Activated T-helper 2 cell treated with anti-CD3 and anti-CD28 coated beads, Interferon-gamma antibody, Interleukin-2, Interleukin-4, amounts not matched to agents 10 μg/mL and 5 μg/mL and 100 μg/mL, durations not matched to agents 14 hours and 24 hours and 36 hours (primary cell): ENCODE results near the gene FRAT1. TPM values are rescaled to one million over a fixed set of nuclear protein-coding genes. Genes with fewer than 3 reads are reported as not detected.

Experiments used
- DNase-seq: peaks from one replicate; pipeline ENCODE4 v3.0.0; 2021; ENCODE audit warnings: low spot score
- H3K27ac Mint-ChIP-seq: one replicate; pipeline ENCODE4 v1.8.0; 2021; ENCODE audit warnings: mixed read lengths
- H3K27me3 Mint-ChIP-seq: one replicate; pipeline ENCODE4 v1.8.0; 2021; ENCODE audit warnings: low read depth, mixed read lengths
- H3K36me3 Mint-ChIP-seq: one replicate; pipeline ENCODE4 v1.8.0; 2021; ENCODE audit warnings: low read depth, mixed read lengths
- H3K4me1 Mint-ChIP-seq: one replicate; pipeline ENCODE4 v1.8.0; 2021; ENCODE audit warnings: low read depth, mixed read lengths
- H3K4me3 Mint-ChIP-seq: one replicate; pipeline ENCODE4 v1.8.0; 2021; ENCODE audit warnings: low read depth, mild to moderate bottlenecking, moderate library complexity, mixed read lengths
- H3K9me3 Mint-ChIP-seq: one replicate; pipeline ENCODE4 v1.8.0; 2021; ENCODE audit warnings: mixed read lengths
- intact Hi-C: fragments of 100-400 bp; cut with micrococcal nuclease; formaldehyde crosslinking; loops from one replicate; pipeline ENCODE4 v1.15.1; 2023
- total RNA-seq: library from RNA; stranded (reverse); gene quantifications from 2 replicates; pipeline ENCODE4 v1.2.3, GENCODE V29; 2022

The FRAT1 gene
- total RNA-seq, 1 donor from 2014 or later, result 2.9 TPM

GRCh38 chr10:97365761-97366351, 46.8 kb downstream of the FRAT1 start:
- Mint-ChIP-seq H3K4me1 (no peaks in the 10 kb centered on the region), H3K27me3 (no peaks in the 10 kb centered on the region), H3K4me3 (no peak overlapping the region), H3K36me3 (peaks cover 62% of the 10 kb centered on the region), H3K9me3 (no peaks in the 10 kb centered on the region), H3K27ac (no peak overlapping the region)
- DNase-seq, result no peak
- intact Hi-C loops, result no loop called here

- no peak for DNase-seq
- Mint-ChIP-seq H3K36me3 (peaks cover 66% of the 10 kb centered on the region), H3K4me1 (no peaks in the 10 kb centered on the region), H3K9me3 (no peaks in the 10 kb centered on the region), H3K27ac (no peak overlapping the region), H3K27me3 (no peaks in the 10 kb centered on the region), H3K4me3 (no peak overlapping the region)
- intact Hi-C loops, result no loop called here
Observed at GRCh38 chr10:97366572-97366971, 47.5 kb downstream of the FRAT1 start.

- Mint-ChIP-seq H3K4me3 (no peak overlapping the region), H3K4me1 (no peaks in the 10 kb centered on the region), H3K9me3 (no peaks in the 10 kb centered on the region), H3K36me3 (peaks cover 72% of the 10 kb centered on the region), H3K27me3 (no peaks in the 10 kb centered on the region), H3K27ac (no peak overlapping the region)
- intact Hi-C loops, result no loop called here
- DNase-seq, result no peak
Observed at GRCh38 chr10:97367126-97367649, 48.1 kb downstream of the FRAT1 start.

Other genes starting within 250 kb of the FRAT1 start
- gene SLIT1, start 133.3 kb upstream of the FRAT1 start, total RNA-seq, result 0.21 and 0.32 TPM in 2 replicates
- gene ARHGAP19, start 26.6 kb upstream of the FRAT1 start, total RNA-seq, result 25.3 and 29.9 TPM in 2 replicates
- gene FRAT2, start 15.5 kb downstream of the FRAT1 start, total RNA-seq, result 10.4 and 10.6 TPM in 2 replicates
- 69.8 and 70.1 TPM in 2 replicates for gene RRP12, start 82.1 kb downstream of the FRAT1 start, total RNA-seq
- gene PGAM1, start 106.9 kb downstream of the FRAT1 start, total RNA-seq, result 877 and 885 TPM in 2 replicates
- gene EXOSC1, start 126.7 kb downstream of the FRAT1 start, total RNA-seq, result 49.9 and 53.4 TPM in 2 replicates
- gene ZDHHC16, start 126.9 kb downstream of the FRAT1 start, total RNA-seq, result 41.4 and 52.9 TPM in 2 replicates
- gene MMS19, start 179.2 kb downstream of the FRAT1 start, total RNA-seq, result 106 and 108 TPM in 2 replicates
- gene UBTD1, start 179.7 kb downstream of the FRAT1 start, total RNA-seq, result 1.6 and 1.8 TPM in 2 replicates